Hepatocyte (in vitro differentiated cells): ENCODE data around the gene SPIRE1.

ENCODE experiments used
- CTCF ChIP-seq: fragments of 200-600 bp; sonication (generic); IDR thresholded peaks from 2 replicates; pipeline ENCODE4 v1.5.1; 2016; ENCODE audit warnings: antibody characterized with exemption, mild to moderate bottlenecking; ENCODE audit not compliant: poor library complexity
- EZH2 ChIP-seq: fragments of 200-600 bp; sonication (generic); IDR thresholded peaks from 2 replicates; pipeline ENCODE4 v1.6.1; 2016; ENCODE audit warnings: antibody characterized with exemption, mild to moderate bottlenecking, borderline replicate concordance
- EZH2phosphoT487 ChIP-seq: fragments of 200-600 bp; sonication (generic); IDR thresholded peaks from one replicate; pipeline ENCODE4 v1.6.1; 2018; ENCODE audit warnings: antibody characterized with exemption, mild to moderate bottlenecking, low read depth, moderate library complexity; ENCODE audit not compliant: unreplicated experiment, severe bottlenecking

DNA sequence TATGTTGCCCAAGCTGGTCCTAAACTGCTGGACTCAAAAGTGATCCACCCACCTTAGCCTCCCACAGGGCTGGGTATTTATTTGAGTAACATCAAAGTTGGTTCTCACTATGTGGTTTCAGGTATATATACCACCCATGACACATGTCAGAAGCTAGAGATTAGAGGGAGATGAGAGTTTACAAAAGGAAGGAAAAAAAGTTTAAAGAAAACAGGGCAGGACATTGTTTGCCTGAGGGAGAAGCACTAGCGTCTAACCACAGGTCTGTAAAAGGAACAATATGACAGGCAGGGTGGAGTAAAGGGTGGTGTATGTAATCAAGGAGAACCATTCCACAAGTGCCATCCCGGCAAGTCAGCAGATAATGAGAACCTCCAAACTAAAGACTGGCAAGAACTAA lies 36.1 kb upstream of the SPIRE1 start:
- TF ChIP-seq CTCF: no peak
- TF ChIP-seq EZH2: no peak
- no peak for TF ChIP-seq EZH2phosphoT487
